Measurements from ENCODE around the gene RBBP8NL.

RBBP8NL gene

GRCh38 chr20:62362991-62363919 is 64.1 kb downstream of the RBBP8NL start:
- no peak for DNase-seq (ENCODE audit: low spot score)

DNA sequence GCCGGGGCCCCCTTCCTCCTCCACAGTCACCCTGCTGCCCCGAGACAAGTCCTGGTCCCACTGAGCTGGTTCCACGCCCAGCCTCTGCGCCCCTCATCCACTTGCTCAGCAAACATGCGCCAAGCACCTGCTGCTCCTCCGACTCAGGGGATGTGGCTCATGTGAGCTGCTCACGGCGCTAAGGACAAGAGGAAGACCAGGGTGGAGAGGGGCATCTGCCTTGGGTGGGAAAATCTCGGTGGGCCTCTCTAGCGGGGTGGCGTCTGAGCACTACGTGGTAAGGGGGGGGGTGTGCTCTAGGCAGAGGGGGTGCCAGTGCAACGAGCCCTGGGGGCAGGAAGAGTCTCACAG is 64.8 kb downstream of the RBBP8NL start:
- no peak for DNase-seq (ENCODE audit: low spot score)

GRCh38 chr20:62361799-62362589 is 65.3 kb downstream of the RBBP8NL start:
- no peak for DNase-seq (ENCODE audit: low spot score)

DNA sequence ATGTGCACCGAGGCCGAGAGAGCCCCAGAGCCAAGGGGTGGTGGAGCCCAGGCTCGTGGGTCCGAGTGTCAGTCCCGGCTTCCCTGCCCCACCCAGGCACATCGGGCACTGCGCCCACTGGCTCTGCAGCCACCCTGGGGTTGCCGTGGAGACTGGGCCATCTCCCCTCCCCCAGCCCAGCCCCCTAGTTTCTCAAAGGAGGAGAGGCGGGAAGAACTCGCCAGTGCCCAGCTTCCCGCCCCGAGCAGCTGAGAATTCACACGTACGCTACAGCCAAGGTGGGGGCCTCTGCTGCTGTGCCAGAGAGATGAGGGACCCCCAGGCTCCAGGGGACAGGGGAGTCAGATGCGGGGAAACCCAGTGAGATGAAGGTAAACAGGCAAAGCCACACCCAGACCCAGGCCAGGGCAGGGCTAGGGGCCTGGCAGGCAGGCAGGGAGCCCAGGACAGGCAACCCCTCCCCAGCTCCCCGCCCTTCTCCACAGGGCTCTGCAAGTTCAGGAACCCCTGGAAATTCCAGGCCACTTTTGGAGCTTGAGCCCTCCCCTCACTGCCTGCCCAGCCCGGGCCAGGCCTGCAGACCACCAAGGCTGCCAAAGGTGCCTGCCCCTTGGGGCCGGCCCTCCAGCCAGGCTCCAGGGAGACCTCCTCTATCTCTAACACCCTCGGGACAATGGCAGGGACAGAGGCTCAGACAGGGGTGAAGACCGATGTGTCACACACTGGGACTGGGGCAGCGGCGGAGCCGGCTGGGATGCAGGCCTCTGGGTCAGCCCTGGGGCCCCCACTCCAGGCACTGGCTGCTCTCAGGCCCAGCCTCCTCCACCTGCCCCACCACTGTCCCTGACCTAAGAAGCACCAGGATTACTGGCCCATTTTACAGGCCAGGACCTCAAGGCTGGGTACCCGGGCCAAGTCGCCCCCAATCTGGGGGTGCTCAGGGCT is 66.2 kb downstream of the RBBP8NL start:
- no peak for DNase-seq (ENCODE audit: low spot score)
